Stimulated activated CD4-positive, alpha-beta T cell treated with anti-CD3 and anti-CD28 coated beads, Interleukin-12 subunit alpha, Interleukin-12 subunit beta, amount 100 ng/mL, for 48 hours (primary cell): ENCODE data around the gene MDH2.
A peak's percentile ranks its signal among the peaks of the same experiment; 100 is the strongest.
"Not testable (repeated sequence)": the region's sequence is repeated elsewhere in the genome, so short reads cannot be mapped to it uniquely, and the experiment has no call there.

Experiments used
- DNase-seq, 3 donors: peaks; one replicate each; pipeline ENCODE4 v3.0.0-alpha.2; 2020; ENCODE audit warnings: low read depth in 2 of 3, low spot score in 1 of 3

Gene MDH2

GRCh38 chr7:76047811-76048667, at the start of gene MDH2, which contains the start of gene STYXL1:
TSS of gene MDH2 (plus strand) at chr7:76048106. CDS start at chr7:76048161, 55 bp downstream.
TSS of gene STYXL1 (minus strand) at chr7:76048000. CDS start at chr7:76030523, 17,477 bp downstream.
- DNase-seq, result peak; percentile 85 to 90 (median 88)

DNA sequence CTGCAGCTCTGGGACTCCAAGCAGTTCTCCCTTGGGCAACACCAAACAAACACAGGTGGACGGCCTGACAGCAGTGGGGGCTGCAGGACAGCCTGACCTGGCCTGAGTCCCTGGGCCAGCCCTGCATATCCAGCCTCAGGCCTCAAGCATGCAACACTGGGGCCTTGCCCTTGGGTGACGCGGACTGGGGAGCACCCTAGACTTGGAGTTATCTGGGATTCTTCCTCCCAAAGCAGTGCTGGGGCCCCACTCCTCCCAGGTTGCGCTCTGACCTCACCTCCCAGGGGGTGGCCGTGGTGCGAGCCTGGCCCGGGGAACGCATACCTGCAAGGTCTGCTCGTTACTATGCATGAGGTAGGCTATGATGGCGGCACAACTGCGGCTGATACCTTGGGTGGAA, 47.3 kb upstream of the MDH2 start:
- no peak for DNase-seq

DNA sequence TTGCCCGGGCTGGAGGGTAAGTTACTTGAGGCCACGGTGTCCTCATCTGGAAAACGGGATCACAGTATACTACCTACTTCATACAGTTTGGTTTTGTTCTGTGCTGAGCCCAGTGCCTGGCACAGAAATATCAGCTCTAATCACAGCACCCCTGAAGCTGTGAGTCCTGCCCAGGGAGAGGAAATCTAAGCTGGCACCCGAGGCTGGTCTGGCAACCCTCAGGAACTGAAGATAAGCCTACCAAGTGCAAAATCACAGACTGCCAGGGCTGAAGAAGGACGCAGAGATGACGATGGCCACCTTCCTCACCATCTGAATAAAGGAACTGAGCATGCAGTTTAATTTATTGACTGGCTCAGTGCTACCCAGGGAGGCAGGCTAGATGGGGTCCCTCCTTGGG, 45.8 kb upstream of the MDH2 start:
- no peak for DNase-seq

GRCh38 chr7:76002822-76003221, 45.1 kb upstream of the MDH2 start:
- no peak for DNase-seq

DNA sequence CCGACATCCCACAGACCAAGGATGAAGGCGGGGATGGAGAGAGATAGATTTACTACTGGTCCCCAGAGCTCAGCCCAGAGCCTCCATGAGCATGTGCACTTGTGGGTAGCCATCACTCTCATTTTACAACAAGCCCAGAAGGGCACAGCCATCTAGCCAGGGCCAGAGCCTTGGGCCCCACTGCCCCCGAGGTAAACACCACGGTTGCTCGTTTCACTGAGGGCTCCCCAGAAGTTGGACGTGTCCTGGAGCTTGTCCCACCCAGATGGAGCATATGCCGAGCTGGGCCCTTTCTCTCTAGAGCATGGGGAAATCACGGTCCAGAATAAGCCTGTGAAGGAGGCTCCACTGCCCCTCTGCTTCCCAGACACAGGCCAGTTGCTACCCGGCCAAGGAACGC, 44.6 kb upstream of the MDH2 start:
- no peak for DNase-seq

DNA sequence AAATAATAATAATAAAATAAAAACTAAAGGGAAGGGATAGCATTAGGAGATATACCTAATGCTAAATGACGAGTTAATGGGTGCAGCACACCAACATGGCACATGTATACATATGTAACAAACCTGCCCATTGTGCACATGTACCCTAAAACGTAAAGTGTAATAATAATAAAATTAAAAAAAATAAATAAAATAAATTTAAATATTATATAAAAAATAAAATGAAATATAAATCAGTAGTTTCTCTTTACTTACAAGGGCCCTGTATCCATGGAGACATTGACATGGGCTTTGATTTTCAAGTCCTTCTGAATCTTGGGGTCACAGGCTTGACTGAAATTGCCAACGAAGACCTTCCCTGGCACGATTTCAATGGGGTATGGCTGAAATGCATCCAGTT, 42.9 kb upstream of the MDH2 start:
- not testable (repeated sequence) for DNase-seq

- no peak for DNase-seq
Observed at GRCh38 chr7:76008156-76008687, 39.7 kb upstream of the MDH2 start.

DNA sequence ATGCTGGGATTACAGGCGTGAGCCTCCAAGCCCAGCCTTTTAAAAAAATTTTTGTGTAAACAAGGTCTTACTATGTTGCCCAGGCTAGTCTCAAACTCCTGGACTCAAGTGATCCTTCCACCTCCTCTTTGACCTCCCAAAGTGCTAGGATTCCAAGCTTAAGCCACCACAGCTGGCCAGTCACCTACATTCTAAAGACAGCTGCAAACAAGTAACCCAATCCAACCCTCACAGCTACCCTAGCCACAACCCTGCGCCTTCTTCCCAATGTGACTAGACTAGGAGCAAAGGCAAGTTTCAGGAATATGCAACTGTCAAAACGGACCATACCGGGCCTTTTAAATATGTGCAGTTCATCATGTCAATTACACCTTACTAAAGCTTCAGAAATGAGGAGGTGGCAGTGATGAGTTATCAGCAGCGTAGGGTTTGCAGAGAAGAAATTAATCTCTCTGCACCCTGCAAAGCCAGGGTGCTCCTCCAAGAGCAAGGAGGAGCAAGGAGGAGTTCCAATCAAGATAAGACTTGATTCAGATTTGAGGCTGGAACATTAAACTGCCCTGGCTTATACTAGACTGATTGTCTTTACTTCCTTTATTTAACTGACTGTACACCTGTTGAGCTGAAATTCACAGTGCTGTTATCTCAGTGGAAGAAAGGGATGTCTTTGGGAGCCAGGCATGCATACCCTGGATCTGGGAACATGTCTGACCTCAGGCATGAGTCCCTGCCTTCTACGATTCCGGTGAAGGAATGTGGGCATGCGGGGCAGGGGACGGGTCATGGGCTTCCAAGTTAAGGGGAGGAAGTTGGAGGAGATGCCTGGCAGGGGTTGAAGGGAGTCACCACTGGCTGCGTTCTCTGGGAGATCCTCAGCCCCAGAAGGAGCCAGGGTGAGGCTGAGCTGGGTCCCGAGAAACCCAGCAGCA, 38.0 kb upstream of the MDH2 start:
- DNase-seq, result no peak

GRCh38 chr7:76011442-76011861, 36.5 kb upstream of the MDH2 start:
- DNase-seq, result no peak

DNA sequence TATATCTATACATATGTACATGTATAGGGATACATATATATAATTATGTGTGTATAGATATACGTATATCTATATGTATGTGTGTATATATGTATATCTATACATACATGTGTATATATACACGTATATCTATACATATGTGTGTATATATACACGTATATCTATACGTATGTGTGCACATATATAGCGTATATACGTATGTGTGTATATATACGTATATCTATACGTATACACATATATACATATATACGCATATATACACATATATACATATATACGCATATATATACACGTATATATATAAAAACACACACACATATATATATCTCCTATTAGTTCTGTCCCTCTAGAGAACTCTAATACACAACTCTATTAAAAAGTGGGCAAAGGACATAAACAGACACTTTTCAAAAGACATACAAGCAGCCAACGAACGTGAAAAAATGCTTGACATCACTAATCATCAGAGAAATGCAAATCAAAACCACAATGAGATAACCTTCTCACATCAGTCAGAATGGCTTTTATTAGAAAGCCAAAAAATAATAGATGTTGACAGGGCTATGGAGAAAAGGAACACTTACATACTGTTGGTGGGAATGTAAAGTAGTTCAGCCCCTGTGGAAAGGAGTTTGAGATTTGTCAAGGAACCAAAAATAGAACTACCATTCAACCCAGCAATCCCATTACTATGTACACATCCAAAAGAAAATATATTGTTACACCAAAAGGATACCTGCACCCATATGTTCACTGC, 31.5 kb upstream of the MDH2 start:
- DNase-seq, result no peak

DNA sequence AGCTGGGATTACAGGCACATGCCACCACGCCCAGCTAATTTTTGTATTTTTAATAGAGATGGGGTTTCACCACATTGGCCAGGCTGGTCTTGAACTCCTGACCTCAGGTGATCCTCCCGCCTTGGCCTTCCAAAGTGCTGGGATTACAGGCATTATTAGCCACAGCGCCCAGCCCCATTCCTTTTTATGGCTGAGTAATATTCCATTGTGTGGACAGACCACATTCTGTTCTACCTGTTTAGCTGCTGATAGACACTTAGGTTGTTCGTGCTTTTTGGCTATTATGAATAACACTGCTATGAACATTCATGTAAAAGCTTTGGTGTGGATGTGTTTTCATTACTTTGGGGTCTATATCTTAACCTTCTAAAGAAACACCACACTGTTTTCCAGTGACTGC, 29.4 kb upstream of the MDH2 start:
- DNase-seq, result not testable (repeated sequence)

DNA sequence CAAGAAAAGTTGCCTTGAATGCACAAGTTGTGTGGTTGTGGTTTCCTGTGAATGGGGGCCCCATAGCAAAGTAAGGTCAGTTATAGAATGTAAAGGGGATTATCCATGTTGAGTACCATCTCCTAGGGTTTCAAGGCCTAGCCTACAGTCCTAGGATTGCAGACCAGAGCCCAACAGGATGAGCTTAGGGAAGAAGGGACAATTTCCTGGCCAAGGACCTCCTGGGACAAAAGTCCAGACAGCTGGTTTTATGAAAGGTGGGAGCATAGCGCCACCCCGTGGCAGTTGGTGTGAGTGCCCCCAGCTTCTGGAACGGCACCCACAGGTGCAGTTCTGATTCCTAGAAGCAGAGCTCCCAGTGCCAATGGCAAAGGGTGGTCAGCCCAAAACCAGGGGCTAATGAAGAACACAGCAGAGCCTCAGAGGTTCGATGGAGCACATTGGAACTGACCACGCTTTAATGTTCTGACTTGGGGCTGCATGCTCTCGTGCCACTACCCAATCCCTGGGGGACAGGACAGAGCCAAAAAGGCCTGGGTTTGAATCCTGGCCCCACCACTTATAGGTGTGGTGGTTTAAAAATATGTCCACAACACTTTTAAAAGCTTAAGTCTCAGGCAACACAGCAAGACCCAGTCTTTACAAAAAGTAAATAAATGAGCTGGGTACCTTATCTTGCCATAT, 27.7 kb upstream of the MDH2 start:
- DNase-seq, result peak; percentile 45 to 66 (median 60)

GRCh38 chr7:76022026-76022780, 25.7 kb upstream of the MDH2 start:
- no peak for DNase-seq

DNA sequence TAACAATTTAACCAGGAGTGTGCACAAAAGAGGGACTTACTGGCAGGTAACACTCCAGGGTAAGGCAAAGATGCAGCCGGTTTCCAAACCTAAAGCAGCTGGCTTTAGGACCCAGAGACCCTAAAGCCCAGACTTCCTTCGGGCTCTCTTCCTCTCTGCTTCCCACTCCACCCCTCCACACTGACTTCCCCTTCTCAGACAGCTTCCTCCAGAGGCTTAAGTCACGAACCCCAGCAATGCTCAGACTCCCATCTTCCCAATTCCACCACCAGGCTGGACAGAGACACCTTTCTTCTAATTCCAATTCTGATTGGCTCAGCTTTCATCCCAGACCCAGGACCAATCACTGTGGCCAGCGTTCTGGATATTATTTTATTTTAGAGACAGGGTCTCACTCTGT, 24.9 kb upstream of the MDH2 start:
- no peak for DNase-seq

- DNase-seq, result not testable (repeated sequence)
Observed at GRCh38 chr7:76029682-76030081, 18.2 kb upstream of the MDH2 start.

- no peak for DNase-seq
Observed at GRCh38 chr7:76031964-76032363, 15.9 kb upstream of the MDH2 start.

- DNase-seq, result no peak
Observed at GRCh38 chr7:76037310-76037709, 10.6 kb upstream of the MDH2 start.

DNA sequence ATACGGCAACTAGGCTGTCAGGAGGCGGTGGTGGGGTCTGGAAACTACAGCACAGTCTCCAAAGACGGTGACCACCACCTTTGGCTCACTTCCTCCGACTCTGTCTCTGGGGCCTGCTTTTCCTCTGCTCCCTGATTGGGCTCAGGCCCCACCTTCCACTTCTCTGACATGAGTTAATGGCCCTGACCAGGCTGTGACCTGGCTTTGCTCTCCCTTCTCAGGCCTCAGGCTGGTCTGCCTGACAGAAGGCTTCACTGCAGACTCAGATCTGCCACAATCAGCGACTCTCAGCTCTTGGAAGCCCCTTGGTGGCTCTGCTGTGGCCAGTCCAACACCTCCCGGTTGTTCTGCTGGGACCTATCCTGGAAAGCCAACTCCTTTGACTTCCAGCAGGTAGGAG, 7.8 kb upstream of the MDH2 start:
- DNase-seq, result no peak

DNA sequence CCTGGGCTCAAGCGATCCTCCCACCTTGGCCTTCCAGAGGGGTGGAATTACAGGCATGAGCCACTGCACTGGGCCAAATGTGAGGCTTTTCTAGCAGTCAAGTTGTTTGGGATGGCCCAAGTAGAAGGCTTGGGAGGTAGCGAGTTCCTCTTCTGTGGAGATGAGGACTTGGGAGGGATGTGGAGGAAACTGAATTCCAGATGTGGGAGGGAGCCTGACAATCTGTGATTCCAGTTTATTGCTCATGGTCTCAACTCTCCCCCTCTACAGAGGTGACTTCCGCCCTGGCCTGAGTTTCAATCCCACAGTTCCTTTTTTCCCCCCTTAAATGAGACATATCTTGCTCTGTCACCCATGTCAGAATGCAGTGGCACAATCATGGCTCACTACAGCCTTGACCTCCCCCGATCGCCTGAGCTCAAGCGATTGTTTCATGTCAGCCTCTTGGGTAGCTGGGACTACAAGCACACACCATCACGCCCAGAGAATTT, 3.5 kb upstream of the MDH2 start:
- no peak for DNase-seq
